Aorta (tissue), 5 donors: ENCODE measurements around the gene RAB6B. TPM values are rescaled to one million over a fixed set of nuclear protein-coding genes. Genes with fewer than 3 reads are reported as not detected.

Source experiments
- ATAC-seq: fragments of 200-7000 bp; cut with Tn5 transposase; one replicate; pipeline ENCODE4 v1.9.1; 2022; ENCODE audit warnings: moderate library complexity; ENCODE audit not compliant: low FRiP score
- DNase-seq, 2 donors: peaks; one replicate each; pipeline ENCODE4 v3.0.0-alpha.2; 2020
- H3K27ac ChIP-seq, 2 donors: one replicate each; pipeline ENCODE4 v1.5.1; 2013; ENCODE audit warnings: low read length in 2 of 2, mild to moderate bottlenecking in 2 of 2, moderate library complexity in 2 of 2, control low read depth in 1 of 2, inconsistent platforms in 1 of 2, low read depth in 1 of 2
- H3K27me3 ChIP-seq, 2 donors: one replicate each; pipeline ENCODE4 v1.6.1; 2013; ENCODE audit warnings: control low read depth in 1 of 2, low read length in 1 of 2, mild to moderate bottlenecking in 1 of 2, moderate library complexity in 1 of 2; ENCODE audit not compliant: insufficient read depth in 2 of 2, control insufficient read depth in 1 of 2
- H3K36me3 ChIP-seq, 2 donors: one replicate each; pipeline ENCODE4 v1.6.1; 2013; ENCODE audit warnings: control low read depth in 1 of 2, low read length in 1 of 2, mild to moderate bottlenecking in 1 of 2; ENCODE audit not compliant: insufficient read depth in 2 of 2, control insufficient read depth in 1 of 2
- H3K4me1 ChIP-seq, 2 donors: one replicate each; pipeline ENCODE4 v1.6.1; 2013; ENCODE audit warnings: low read length in 2 of 2, control low read depth in 1 of 2, mild to moderate bottlenecking in 1 of 2, moderate library complexity in 1 of 2; ENCODE audit not compliant: insufficient read depth in 2 of 2, control insufficient read depth in 1 of 2
- H3K4me3 ChIP-seq, 2 donors: one replicate each; pipeline ENCODE4 v1.5.1; 2013; ENCODE audit warnings: low read length in 2 of 2, control low read depth in 1 of 2, mild to moderate bottlenecking in 1 of 2
- H3K9me3 ChIP-seq: one replicate; pipeline ENCODE4 v1.6.1; 2013; ENCODE audit warnings: mild to moderate bottlenecking, low read length; ENCODE audit not compliant: control insufficient read depth
- WGBS, 2 donors: extraction: QIAGEN DNeasy Blood & Tissue Kit; methylation state at CpG; one replicate each; pipeline ENCODE4 v1.1.7; 2013; 5-methylcytosine and 5-hydroxymethylcytosine counted together
- intact Hi-C, 2 donors: fragments of 100-400 bp; cut with DNase I; formaldehyde crosslinking; loops; one replicate each; pipeline versions ENCODE4 v1.14.2 to v1.15.0; 2022
- polyA plus RNA-seq, 2 donors: library from polyadenylated mRNA; stranded (reverse); fragments of 200-250 nt; gene quantifications; one replicate each; pipeline ENCODE4 v1.2.3, GENCODE V29; 2013
- total RNA-seq, 2 donors: library from RNA; stranded (reverse); fragmentation: NEBNext Ultra II Directional; extraction: Animal tissue kit (Norgen Biotek cat#: 25700); gene quantifications; one replicate each; pipeline ENCODE4 v1.2.1, GENCODE V29; 2021
- donor health status: healthy with polysubstance abuse.
- donor health status: Bipolar disorder and iron deficiency.
- donor health status: DM: no; HTN: no; CAD: no.
- donor health status: DM: no; HTN: no; CAD: no.
- donor health status: DM: yes; HTN: yes; CAD: no.

Gene RAB6B
- total and polyA plus RNA-seq, 4 donors, result 0.59 to 12.0 (median 8.2) TPM

DNA sequence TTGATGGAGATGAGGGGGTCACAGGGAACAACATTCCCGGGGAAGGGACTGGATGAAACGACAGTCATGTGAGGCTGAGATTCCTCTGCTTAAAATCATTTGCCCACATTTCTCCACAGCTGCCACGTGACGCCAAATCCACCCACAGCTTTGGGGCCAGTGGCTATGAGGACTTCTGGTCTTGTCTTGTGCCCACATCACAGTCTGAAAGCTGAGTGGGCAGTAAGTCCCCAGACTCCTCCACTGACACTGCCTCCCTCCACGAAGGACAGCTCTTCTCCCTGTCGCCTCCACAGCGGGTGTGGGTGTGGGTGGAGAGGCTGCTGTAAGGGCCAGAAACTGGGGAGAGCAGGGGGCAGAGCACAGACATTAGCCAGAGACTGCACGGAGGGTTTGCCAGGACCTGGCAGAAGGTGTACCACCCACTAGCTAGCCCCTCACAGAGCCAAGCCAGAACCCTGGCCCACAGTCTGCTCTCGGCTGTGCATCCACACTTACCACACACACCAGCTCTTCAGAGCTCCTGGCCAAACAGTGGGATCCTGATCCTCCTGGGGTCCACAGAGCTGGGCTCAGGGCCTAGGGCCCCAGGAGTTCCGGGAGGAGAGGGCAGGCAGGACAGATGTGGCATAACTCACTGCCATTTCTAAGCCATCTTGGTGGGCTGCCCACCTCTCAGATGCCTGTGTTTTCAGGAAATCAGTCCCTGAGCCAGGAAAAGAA, 24.2 kb downstream of the RAB6B start:
- Histone ChIP-seq H3K9me3 (no peaks in the 10 kb centered on the region), H3K27me3 (no peaks in the 10 kb centered on the region), H3K4me1 (no peaks in the 10 kb centered on the region), H3K27ac (no peak overlapping the region), H3K4me3 (no peak overlapping the region), H3K36me3 (no peaks in the 10 kb centered on the region)
- DNase-seq, result peak; percentile 29 to 32
- intact Hi-C loops, result no loop called here
- 90 to 91% methylated on average over 10 of the region's 10 CpGs for WGBS, 2 donors
- ATAC-seq, result no peak

DNA sequence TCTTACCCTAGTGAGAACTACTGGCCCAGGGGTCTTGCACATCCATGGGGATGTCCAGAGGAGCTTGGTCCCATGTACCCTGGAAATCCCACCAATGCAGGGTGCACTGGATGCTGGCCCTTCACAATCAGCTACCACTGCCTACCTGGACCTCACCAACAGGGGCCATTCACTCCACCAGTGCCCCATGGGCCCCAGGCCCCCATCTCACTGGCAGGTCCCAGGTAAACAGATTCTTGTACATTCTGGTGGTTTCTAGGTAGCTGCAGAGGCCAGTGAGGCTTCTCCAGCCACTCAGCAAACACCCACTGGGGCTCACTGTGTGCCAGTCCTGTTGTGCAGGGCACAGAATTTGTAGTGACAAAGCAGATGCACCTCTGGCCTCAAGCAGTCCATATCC, 24.9 kb downstream of the RAB6B start:
- Histone ChIP-seq H3K27me3 (no peaks in the 10 kb centered on the region), H3K36me3 (no peaks in the 10 kb centered on the region), H3K4me3 (no peak overlapping the region), H3K9me3 (no peaks in the 10 kb centered on the region), H3K4me1 (no peaks in the 10 kb centered on the region), H3K27ac (no peak overlapping the region)
- intact Hi-C loops, result no loop called here
- no peak for ATAC-seq
- peak; percentile 12 to 36 for DNase-seq

DNA sequence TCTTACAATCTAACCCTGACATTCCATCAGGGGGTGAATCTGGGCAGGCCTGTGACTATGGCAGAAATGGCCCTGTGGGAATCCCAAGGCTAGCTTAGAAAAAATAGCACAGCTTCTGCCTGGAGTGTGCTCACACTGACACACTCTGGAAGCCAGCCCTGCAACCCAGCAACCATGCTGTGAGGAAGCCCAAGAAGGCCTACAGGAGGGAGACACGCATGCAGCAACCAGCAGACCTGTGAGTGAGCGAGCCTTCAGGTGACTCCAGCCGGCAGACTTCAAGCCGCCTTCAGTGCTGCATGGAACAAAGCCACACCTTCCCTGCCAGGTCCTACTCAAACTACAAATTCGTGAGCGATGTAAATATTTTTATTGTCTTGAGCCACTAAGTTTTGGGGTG, 26.1 kb downstream of the RAB6B start:
- Histone ChIP-seq H3K9me3 (no peaks in the 10 kb centered on the region), H3K4me1 (no peaks in the 10 kb centered on the region), H3K4me3 (no peak overlapping the region), H3K36me3 (no peaks in the 10 kb centered on the region), H3K27ac (no peak overlapping the region), H3K27me3 (no peaks in the 10 kb centered on the region)
- ATAC-seq (no peak), DNase-seq (peak; percentile 3 to 45)
- intact Hi-C loops, result no loop called here
- WGBS, 2 donors, result 97 to 99% methylated on average over 6 of the region's 6 CpGs

GRCh38 chr3:133868758-133869475, 26.8 kb downstream of the RAB6B start:
- H3K4me1 ChIP-seq, result no peaks in the 10 kb centered on the region
- DNase-seq (peak; percentile 34 to 37), ATAC-seq (no peak)
- H3K36me3 ChIP-seq, result no peaks in the 10 kb centered on the region
- H3K27me3 ChIP-seq, result no peaks in the 10 kb centered on the region
- intact Hi-C loops, result no loop called here
- H3K9me3 ChIP-seq, result no peaks in the 10 kb centered on the region
- no peak overlapping the region for H3K27ac ChIP-seq
- WGBS, 2 donors, result 74 to 75% methylated on average over 7 of the region's 7 CpGs
- no peak overlapping the region for H3K4me3 ChIP-seq

GRCh38 chr3:133868186-133868585, 27.5 kb downstream of the RAB6B start:
- DNase-seq (peak; percentile 16 to 62), ATAC-seq (no peak)
- intact Hi-C loops, result no loop called here
- WGBS, 2 donors, result 81 to 82% methylated on average over 8 of the region's 8 CpGs
- H3K27ac ChIP-seq, result no peak overlapping the region
- H3K4me3 ChIP-seq, result no peak overlapping the region
- no peaks in the 10 kb centered on the region for H3K9me3 ChIP-seq
- H3K27me3 ChIP-seq, result no peaks in the 10 kb centered on the region
- H3K36me3 ChIP-seq, result no peaks in the 10 kb centered on the region
- no peaks in the 10 kb centered on the region for H3K4me1 ChIP-seq

- Histone ChIP-seq H3K9me3 (no peaks in the 10 kb centered on the region), H3K27ac (no peak overlapping the region), H3K27me3 (no peaks in the 10 kb centered on the region), H3K36me3 (no peaks in the 10 kb centered on the region), H3K4me1 (no peaks in the 10 kb centered on the region), H3K4me3 (no peak overlapping the region)
- intact Hi-C loops, result no loop called here
- ATAC-seq, result no peak
- DNase-seq, result peak; percentile 13 to 67
- 96 to 98% methylated on average over 3 of the region's 3 CpGs for WGBS, 2 donors
Observed at GRCh38 chr3:133866141-133866540, 29.5 kb downstream of the RAB6B start.

DNA sequence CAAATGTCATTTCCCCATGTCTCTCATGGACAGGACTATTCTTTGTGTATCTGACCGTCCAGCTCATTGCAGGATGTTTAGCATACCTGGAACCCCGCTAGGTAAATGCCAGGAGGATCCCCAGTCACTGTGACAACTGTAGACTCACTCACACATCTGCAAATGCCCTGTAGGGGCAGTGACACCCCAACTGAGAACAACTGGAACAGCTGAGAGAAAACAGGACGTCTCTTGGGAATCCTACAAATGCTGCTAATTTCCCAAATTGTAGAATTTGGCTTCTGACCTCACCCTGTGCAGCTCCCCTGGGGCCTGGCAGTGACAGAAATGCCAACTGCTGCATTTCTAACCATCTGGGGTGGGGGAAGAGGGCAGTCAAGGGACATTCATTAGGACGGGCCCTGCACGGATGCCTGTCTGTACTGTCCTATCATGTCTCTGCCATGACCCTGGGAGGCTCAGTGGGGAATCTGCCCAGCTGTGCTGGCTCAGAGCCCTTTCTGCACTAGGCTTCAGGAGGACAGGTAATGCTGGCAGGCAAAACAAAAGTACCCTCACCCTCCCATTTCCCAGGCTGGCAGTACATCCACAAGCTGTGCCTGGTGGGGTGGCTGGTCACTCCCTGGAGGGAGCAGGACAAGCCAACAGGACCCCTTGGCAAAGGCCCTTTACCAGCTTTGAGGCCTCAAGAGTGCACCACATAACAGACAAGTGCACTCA, 30.4 kb downstream of the RAB6B start:
- DNase-seq (peak; percentile 15 to 46), ATAC-seq (no peak)
- H3K27me3 ChIP-seq, result no peaks in the 10 kb centered on the region
- intact Hi-C loops, result no loop called here
- no peak overlapping the region for H3K27ac ChIP-seq
- H3K36me3 ChIP-seq, result no peaks in the 10 kb centered on the region
- H3K4me3 ChIP-seq, result no peak overlapping the region
- H3K9me3 ChIP-seq, result no peaks in the 10 kb centered on the region
- H3K4me1 ChIP-seq, result no peaks in the 10 kb centered on the region
- WGBS, 2 donors, result 49 to 60% methylated on average over 5 of the region's 5 CpGs

DNA sequence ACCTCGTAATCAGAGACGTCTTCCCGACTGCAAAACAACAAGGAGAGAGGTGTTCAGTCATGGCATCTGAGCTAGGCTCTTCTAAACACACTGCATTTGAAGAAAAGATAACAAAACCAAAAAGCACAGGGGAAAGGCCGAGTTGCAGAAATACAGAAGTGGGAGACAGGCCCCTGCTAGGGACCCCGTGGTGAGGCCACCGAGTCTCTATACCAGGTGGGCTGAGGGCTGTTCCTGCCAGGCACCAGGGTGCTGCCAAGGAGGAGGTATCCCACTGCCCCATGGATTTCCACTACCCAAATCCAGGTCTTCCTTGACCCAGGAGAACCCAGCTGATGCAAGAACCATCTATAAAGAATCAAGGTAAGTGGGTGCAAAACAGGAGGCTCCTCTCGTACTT, 31.1 kb downstream of the RAB6B start:
- H3K9me3 ChIP-seq, result no peaks in the 10 kb centered on the region
- 82 to 87% methylated on average over 7 of the region's 7 CpGs for WGBS, 2 donors
- H3K27ac ChIP-seq, result no peak overlapping the region
- peak; percentile 0 to 43 for DNase-seq
- H3K36me3 ChIP-seq, result no peaks in the 10 kb centered on the region
- no peaks in the 10 kb centered on the region for H3K4me1 ChIP-seq
- ATAC-seq, result no peak
- no peak overlapping the region for H3K4me3 ChIP-seq
- intact Hi-C loops, result no loop called here
- H3K27me3 ChIP-seq, result no peaks in the 10 kb centered on the region
